Right ventricle myocardium inferior (tissue), 1 donor: Measurements from ENCODE around the gene GPC6. TPM values are rescaled to one million over a fixed set of nuclear protein-coding genes. Genes with fewer than 3 reads are reported as not detected.

Experiments used
- ATAC-seq: fragments of 200-7000 bp; cut with Tn5 transposase; one replicate; pipeline ENCODE4 v1.9.1; 2020; ENCODE audit warnings: mild to moderate bottlenecking, moderate library complexity
- DNase-seq: peaks from one replicate; pipeline ENCODE4 v3.0.0; 2021; ENCODE audit errors: missing footprints
- intact Hi-C: fragments of 100-400 bp; cut with DNase I; formaldehyde crosslinking; loops from one replicate; pipeline ENCODE4 v1.11.0; 2022
- total RNA-seq: library from RNA; stranded (reverse); fragmentation: NEBNext Ultra II Directional; extraction: Animal tissue kit (Norgen Biotek cat#: 25700); gene quantifications from one replicate; pipeline ENCODE4 v1.2.1, GENCODE V29; 2021
- donor health status: DM: no; HTN: yes; CAD: no; lungs with severe emphysema.

Gene GPC6
- total RNA-seq, 1 donor from 2014 or later = 2.6 TPM

DNA sequence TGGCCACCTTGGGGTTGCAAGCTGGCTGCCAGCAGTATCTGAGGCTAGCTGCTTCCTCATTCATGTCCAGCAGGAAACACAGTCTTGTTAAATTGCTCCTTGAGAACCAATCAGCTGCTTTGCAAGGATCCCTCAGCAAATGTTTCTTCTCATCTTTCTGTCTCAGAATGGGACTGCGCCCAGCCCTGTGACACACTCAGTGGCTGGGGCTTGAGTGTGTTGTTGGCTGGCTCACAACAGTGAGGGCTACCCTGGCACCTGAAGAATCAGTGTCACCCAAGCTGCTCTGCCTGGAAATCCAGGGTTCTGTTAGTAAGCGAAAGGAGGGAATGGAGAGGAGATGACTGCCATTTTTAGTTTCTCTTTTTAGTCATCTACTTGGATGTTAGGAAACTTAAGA, 935.7 kb downstream of the GPC6 start:
- ATAC-seq = peak; percentile 38
- DNase-seq = peak; percentile 76
- intact Hi-C loops = no loop called here

- intact Hi-C loops = no loop called here
- peak; percentile 68 for ATAC-seq
- no peak for DNase-seq
Observed at GRCh38 chr13:94163535-94163934, 936.9 kb downstream of the GPC6 start.

DNA sequence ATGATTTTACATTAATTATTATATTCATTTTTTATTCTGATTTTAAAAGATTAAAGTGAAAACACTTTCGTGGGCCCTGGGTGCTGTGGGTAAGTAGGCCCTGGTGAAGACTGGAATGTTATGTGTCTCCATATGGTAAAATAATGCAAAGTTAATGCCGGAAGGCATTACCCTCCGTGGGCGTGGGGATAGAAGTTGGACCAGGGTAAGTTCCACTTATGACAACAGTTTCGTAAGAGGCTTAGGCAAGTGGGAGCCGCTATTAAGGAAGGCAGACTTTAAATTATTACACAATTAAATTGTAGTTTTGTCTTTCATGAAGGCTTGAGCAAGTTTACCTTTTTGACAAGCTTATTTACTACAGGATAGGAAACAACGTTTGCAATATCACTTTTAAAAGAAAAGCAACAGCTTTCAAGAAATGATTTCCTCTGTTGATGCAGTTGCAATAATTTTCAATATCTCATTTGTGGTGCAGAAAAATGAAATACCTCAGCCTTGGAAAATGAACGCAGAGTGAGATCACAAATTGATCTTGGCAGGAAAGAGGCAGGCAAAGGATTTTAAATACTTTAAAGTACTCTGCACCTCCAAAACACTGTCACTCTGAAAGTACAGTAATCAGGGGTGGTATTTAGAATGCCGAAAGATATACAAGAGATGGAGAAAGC, 942.3 kb downstream of the GPC6 start:
- DNase-seq (no peak), ATAC-seq (no peak)
- intact Hi-C loops = no loop called here

DNA sequence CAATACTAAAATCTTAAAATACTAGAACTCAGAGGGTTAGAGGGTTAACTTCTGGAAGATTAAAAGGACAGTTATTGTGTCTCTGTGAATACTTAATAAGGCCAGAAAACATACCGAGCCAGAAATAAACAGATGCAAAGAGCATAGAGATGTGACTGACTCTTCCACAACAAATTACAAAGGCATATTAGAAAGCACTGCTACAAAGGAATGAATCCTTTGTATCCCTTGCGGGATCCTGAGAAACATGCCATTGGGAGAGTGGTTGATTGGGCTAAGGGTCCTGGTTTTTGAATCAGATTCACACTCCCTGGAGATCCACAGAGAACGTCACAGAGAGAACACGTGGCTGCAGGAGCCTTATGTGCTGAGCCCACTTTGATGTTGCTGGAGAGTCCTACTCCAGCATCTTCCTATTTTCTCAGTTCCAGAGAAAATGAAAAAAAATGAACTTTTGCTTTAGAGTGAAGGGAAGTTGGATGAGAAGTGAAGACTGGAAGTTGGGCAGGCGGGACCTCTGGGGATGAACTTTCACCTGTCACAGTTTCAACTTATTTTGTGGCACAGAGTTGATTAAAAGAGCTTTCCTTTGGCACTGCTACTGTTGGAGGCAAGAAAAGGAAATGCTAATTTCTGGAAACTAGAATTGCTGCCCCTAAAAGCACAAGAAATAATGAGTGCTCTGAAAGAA, 943.0 kb downstream of the GPC6 start:
- ATAC-seq = no peak

GRCh38 chr13:94170145-94170571, 943.6 kb downstream of the GPC6 start:
- intact Hi-C loops = no loop called here
- peak; percentile 68 for DNase-seq
- peak; percentile 77 for ATAC-seq

More for the DNA sequence above, 943.0 kb downstream of the GPC6 start:
- no peak for DNase-seq
- intact Hi-C loops = no loop called here

DNA sequence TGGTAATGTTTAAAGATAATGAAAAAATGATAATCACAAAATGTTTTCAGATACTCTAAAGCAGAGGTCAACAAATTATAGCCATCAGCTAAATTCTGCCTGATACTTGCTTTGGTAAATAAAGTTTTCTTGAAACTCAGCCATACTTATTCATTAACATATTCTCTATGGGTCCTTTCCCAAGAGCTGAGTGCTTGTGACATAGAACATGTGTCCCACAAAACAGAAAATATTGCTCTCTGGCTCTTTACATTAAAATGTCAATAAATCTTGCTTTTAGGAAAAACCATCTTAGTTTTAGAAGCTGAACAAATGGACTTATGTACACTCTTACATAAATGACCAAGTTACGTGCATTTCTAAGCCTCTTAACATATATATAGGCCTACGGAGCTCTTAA, 945.8 kb downstream of the GPC6 start:
- ATAC-seq (no peak), DNase-seq (no peak)
- intact Hi-C loops = no loop called here

DNA sequence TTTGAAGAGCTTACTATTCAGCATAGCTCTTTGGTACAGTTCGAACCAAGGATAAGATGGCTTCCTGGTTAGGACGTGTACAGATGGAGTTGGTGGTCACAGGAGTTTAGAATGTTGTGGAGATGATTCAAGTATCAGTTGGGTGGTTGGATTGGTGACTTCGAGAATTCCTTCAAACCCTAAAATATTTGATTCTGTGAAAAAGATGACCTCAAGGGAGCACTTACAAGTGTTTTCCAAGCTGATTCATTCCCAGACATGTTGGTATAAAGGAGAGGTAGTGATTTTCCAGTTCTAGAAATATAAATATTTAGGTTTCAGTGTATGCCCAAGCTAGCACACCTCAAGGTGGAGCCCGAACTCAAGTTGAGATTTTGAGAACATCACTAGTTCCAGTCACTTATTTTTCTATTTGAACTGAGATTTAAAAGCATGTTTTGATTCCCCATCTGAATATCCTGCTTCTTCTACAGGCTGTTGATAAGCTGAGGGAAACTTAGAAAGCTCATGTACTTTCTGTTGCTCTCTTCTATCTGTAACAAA, 946.8 kb downstream of the GPC6 start:
- intact Hi-C loops = no loop called here
- no peak for DNase-seq
- ATAC-seq = no peak

GRCh38 chr13:94174009-94174408, 947.4 kb downstream of the GPC6 start:
- no peak for DNase-seq
- no peak for ATAC-seq
- intact Hi-C loops = no loop called here

DNA sequence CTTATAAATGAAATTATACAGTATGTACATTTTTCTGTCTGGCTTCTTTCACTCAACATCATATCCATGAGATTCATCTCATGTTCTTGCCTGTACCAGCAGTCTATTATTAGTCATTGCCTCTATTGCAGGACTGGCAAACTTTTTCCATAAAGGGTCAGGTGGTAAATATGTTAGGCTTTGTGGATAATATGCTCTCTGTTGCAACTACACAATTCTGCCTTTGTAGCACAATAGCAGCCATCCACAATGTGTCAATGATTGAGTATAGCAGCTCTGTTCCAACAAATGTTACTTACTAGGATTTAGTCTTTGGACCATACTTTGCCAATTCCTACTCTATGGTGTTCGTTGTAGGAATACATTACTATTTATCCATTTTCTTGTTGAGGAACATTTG, 948.5 kb downstream of the GPC6 start:
- intact Hi-C loops = no loop called here

GRCh38 chr13:94176561-94176960, 950.0 kb downstream of the GPC6 start:
- no peak for DNase-seq
- no peak for ATAC-seq
- intact Hi-C loops = no loop called here

More for the DNA sequence above, 948.5 kb downstream of the GPC6 start:
- no peak for DNase-seq
- no peak for ATAC-seq

DNA sequence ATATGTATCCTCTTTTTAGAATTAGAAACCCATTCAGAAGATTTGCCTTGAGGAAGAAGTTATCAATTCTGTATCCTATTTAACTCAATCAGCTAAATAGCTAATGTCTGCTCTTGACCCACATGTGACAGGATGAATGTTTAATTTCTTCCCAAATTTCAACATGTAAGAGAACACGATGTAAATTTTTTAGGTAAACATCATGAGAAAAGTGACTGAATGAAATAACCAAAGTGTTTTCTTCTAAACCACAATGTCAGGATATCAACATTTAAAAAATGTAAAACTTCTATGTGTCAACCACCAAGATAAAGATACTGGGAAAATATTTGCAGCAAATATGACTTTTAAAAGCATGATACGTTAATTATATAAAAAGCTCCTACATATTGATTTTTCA, 950.4 kb downstream of the GPC6 start:
- no peak for DNase-seq
- intact Hi-C loops = no loop called here
- ATAC-seq = no peak

DNA sequence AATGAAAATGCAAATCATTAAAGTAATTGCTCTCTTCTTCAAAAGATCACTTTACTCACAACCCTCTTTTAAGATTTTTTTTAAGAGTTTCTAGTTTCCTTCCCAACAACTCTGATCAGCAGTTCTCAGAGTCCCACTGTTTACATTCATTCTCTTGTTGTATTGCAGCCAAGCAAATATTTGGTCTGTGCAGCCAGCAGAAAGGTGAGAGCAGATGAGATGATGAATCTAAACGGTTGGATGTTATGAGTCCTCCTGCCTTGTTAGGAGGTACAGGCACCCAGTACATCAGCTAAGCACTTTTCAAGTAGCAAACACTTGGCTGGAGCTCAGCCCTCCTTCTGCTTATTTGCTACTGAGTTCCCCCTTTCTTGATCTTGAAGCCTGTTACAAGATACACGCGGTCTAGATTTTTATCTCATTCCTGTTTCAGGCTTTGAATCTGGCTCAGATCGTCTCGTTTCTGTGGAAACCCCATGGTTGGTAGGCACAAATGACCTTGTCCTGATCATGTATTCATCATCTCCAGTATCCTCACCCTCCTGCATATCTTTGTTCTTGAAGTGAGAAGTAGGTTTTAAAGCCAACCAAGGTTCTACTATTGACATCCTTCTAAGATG, 952.1 kb downstream of the GPC6 start:
- DNase-seq (no peak), ATAC-seq (no peak)
- intact Hi-C loops = no loop called here

- ATAC-seq = no peak
- no peak for DNase-seq
- intact Hi-C loops = no loop called here
Observed at GRCh38 chr13:94181461-94182107, 955.0 kb downstream of the GPC6 start.

DNA sequence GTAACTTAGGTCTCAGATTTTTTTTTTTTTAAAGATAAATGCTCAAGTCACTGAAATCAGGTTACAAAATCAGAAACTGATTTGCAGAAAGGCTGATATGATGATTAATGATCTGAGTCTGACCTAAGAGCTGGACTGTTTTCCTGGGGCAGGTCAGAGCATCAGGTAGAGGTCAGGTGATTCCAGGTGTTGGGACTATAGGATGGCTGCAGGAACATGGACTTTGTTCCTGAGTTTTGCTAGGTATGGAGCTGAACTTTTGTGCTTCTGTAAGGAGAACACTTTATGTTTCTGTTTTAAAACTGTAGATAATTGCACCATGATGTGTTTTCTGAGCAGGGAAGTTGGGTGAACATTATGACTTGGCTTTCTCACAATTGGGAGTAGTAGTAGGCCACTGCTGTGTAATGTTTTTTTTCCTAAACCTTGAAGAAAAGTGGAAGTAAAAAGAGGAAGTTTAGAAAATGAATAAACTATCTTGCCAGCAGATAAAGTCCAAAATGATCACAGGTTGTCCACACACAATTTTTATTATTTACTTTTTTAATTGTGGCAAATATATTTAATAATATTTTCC, 955.7 kb downstream of the GPC6 start:
- no peak for ATAC-seq
- DNase-seq = no peak
- intact Hi-C loops = no loop called here

GRCh38 chr13:94186470-94186869, 959.9 kb downstream of the GPC6 start:
- ATAC-seq (no peak), DNase-seq (no peak)
- intact Hi-C loops = no loop called here

- no peak for DNase-seq
- no peak for ATAC-seq
- intact Hi-C loops = no loop called here
Observed at GRCh38 chr13:94188201-94188854, 961.7 kb downstream of the GPC6 start.

- ATAC-seq (peak; percentile 65), DNase-seq (no peak)
- intact Hi-C loops = no loop called here
Observed at GRCh38 chr13:94192431-94192975, 965.9 kb downstream of the GPC6 start.

DNA sequence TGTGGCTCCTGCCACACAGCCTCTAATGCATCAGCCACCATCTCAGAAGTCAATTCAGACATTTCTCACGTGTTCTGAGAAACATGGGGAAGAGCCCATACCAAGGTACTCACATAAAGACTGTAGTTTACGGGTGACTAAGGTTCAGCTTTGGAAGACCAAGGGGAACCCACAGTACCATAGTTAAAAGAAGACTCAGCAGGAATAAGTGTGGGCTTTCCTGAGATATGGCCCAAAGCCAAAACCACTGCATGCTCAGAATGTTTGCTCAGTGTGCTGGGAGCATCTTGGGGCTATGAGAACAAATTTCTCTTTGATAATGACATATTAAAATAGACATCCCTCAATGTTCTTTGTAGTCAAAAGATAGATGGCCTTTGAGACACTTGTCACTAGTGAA, 969.1 kb downstream of the GPC6 start:
- intact Hi-C loops = no loop called here
- no peak for ATAC-seq
- no peak for DNase-seq
